ENCODE measurements around the gene UTS2. TPM values are rescaled to one million over a fixed set of nuclear protein-coding genes. Genes with fewer than 3 reads are reported as not detected.

UTS2 gene
- polyA plus RNA-seq, 3 donors: 0.11 TPM; not detected in 2

GRCh38 chr1:7878027-7878426 is 25.2 kb upstream of the UTS2 start:
- no peak for DNase-seq
- Histone ChIP-seq H3K4me2 (replicated peaks; ENCODE audit: extremely low read depth, low read length, poor library complexity, severe bottlenecking) (no peak overlapping the region), H3K4me1 (ENCODE audit: control insufficient read depth in 1 of 2, insufficient read depth in 2 of 2, low read length in 2 of 2) (no peaks in the 10 kb centered on the region), H3K4me3 (replicated peaks in 1 of 3; ENCODE audit: low read depth in 2 of 3, low read length in 3 of 3) (no peak overlapping the region), H3K27ac (ENCODE audit: low read depth in 1 of 2, low read length in 2 of 2) (no peak overlapping the region), H3K79me2 (ENCODE audit: insufficient read depth, low read length) (no peaks in the 10 kb centered on the region), H3K9ac (ENCODE audit: insufficient read depth, low read length, poor library complexity, severe bottlenecking) (no peak overlapping the region), H3K36me3 (replicated peaks in 1 of 2; ENCODE audit: control insufficient read depth in 1 of 2, insufficient read depth in 2 of 2, low read length in 2 of 2) (no peaks in the 10 kb centered on the region), H3K9me3 (replicated peaks in 1 of 2; ENCODE audit: control insufficient read depth in 1 of 2, insufficient read depth in 1 of 2, low read length in 2 of 2) (peaks cover 0 to 18% of the 10 kb centered on the region in 2 donors), H3K27me3 (ENCODE audit: control insufficient read depth in 2 of 2, insufficient read depth in 2 of 2, low read length in 2 of 2) (no peaks in the 10 kb centered on the region), H4K20me1 (ENCODE audit: insufficient read depth, low read length) (no peaks in the 10 kb centered on the region), H2AFZ (ENCODE audit: insufficient read depth, low read depth, low read length, poor library complexity, severe bottlenecking) (no peak overlapping the region)
- H3K9me3 Mint-ChIP-seq: peaks cover 14 to 42% (median 32%) of the 10 kb centered on the region in 7 donors
- peaks cover 0 to 2% (median 1%) of the 10 kb centered on the region in 3 donors for H3K27me3 Mint-ChIP-seq (ENCODE audit: low read depth in 3 of 3)
- intact Hi-C loops (cut with micrococcal nuclease): no loop called here
- no peak overlapping the region for H3K4me3 Mint-ChIP-seq
- no peaks in the 10 kb centered on the region for H3K4me1 Mint-ChIP-seq
- no peak overlapping the region for H3K27ac Mint-ChIP-seq
- TF ChIP-seq, protein P1, sequence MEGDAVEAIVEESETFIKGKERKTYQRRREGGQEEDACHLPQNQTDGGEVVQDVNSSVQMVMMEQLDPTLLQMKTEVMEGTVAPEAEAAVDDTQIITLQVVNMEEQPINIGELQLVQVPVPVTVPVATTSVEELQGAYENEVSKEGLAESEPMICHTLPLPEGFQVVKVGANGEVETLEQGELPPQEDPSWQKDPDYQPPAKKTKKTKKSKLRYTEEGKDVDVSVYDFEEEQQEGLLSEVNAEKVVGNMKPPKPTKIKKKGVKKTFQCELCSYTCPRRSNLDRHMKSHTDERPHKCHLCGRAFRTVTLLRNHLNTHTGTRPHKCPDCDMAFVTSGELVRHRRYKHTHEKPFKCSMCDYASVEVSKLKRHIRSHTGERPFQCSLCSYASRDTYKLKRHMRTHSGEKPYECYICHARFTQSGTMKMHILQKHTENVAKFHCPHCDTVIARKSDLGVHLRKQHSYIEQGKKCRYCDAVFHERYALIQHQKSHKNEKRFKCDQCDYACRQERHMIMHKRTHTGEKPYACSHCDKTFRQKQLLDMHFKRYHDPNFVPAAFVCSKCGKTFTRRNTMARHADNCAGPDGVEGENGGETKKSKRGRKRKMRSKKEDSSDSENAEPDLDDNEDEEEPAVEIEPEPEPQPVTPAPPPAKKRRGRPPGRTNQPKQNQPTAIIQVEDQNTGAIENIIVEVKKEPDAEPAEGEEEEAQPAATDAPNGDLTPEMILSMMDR (IDR thresholded peaks at IDR 0.05): no peak
- WGBS (ENCODE audit: insufficient coverage): no CpG with 5 or more reads among the region's 1 CpG
- H3K36me3 Mint-ChIP-seq: no peaks in the 10 kb centered on the region

DNA sequence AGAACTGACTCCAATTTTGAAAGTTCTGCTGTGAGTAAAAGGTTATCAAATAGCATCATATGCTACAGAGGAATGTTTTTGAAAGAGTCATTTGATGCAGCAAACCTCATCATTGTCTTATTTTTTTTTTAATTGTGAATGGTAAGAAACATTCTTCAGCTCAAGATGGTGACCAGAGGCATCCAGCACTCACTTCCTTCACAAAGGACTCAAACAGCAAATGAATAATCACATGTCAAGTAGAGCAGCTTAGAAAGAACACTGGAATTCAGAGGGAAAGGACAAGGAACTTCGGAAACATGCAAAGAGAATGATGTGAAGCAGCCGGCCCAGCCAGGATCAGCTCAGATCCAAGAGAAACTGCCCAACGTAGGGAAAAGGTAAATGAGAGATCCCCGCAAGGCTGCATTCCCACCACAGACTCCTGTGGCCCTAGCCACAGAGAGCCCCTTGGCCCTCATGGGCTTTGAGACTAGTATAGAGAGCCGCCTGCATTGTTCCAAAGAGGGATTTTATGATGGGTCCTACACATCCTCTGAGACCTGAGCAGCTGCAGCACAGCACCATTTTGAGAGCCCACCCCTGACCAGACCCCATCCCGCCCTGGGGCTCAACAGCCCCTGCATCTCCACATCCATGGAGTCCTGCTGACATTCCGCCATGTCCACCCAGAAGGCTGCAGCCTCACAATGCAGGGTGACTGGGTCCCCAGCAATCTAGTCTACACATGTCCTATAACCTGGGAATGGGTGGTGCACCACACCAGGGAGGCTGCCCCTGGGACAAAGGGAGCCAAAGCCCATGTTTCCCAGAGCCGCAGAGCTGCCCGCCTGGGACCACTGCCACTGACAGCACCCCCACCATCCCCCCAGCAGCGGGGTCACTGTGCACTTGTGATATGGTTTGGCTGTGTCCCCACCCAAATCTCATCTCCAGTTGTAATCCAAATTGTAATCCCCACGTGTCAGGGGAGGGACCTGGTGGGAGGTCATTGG is 21.2 kb upstream of the UTS2 start:
- Mint-ChIP-seq H3K36me3 (no peaks in the 10 kb centered on the region), H3K4me3 (no peak overlapping the region), H3K27me3 (ENCODE audit: low read depth in 3 of 3) (peaks cover 1 to 4% (median 1%) of the 10 kb centered on the region in 3 donors), H3K9me3 (peaks cover 14 to 39% (median 32%) of the 10 kb centered on the region in 7 donors), H3K4me1 (no peaks in the 10 kb centered on the region), H3K27ac (no peak overlapping the region)
- Histone ChIP-seq H2AFZ (ENCODE audit: insufficient read depth, low read depth, low read length, poor library complexity, severe bottlenecking) (no peak overlapping the region), H4K20me1 (ENCODE audit: insufficient read depth, low read length) (no peaks in the 10 kb centered on the region), H3K4me3 (replicated peaks in 1 of 3; ENCODE audit: low read depth in 2 of 3, low read length in 3 of 3) (no peak overlapping the region), H3K36me3 (replicated peaks in 1 of 2; ENCODE audit: control insufficient read depth in 1 of 2, insufficient read depth in 2 of 2, low read length in 2 of 2) (no peaks in the 10 kb centered on the region), H3K4me2 (replicated peaks; ENCODE audit: extremely low read depth, low read length, poor library complexity, severe bottlenecking) (no peak overlapping the region), H3K79me2 (ENCODE audit: insufficient read depth, low read length) (no peaks in the 10 kb centered on the region), H3K9me3 (replicated peaks in 1 of 2; ENCODE audit: control insufficient read depth in 1 of 2, insufficient read depth in 1 of 2, low read length in 2 of 2) (peaks cover 0 to 18% of the 10 kb centered on the region in 2 donors), H3K4me1 (ENCODE audit: control insufficient read depth in 1 of 2, insufficient read depth in 2 of 2, low read length in 2 of 2) (no peaks in the 10 kb centered on the region), H3K9ac (ENCODE audit: insufficient read depth, low read length, poor library complexity, severe bottlenecking) (no peak overlapping the region), H3K27me3 (ENCODE audit: control insufficient read depth in 2 of 2, insufficient read depth in 2 of 2, low read length in 2 of 2) (no peaks in the 10 kb centered on the region), H3K27ac (ENCODE audit: low read depth in 1 of 2, low read length in 2 of 2) (no peak overlapping the region)
- TF ChIP-seq, protein P1 (IDR thresholded peaks at IDR 0.05): no peak
- intact Hi-C loops (cut with micrococcal nuclease): no loop called here
- DNase-seq: no peak
- 80% methylated on average over 4 of the region's 11 CpGs for WGBS (ENCODE audit: insufficient coverage)
